Endothelial cell of umbilical vein (primary cell): ENCODE data around the gene LST1. TPM values are rescaled to one million over a fixed set of nuclear protein-coding genes. Genes with fewer than 3 reads are reported as not detected.

Source experiments
- BruUV-seq: library from RNA; stranded (reverse); fragments of 400-500 nt; replicated peaks from 2 replicates; lab custom pipeline; 2021; lab: Mats Ljungman, UMichigan
- CTCF ChIA-PET: fragments of 300-600, 350-600 bp; sonication (Branson Sonifier 250); formaldehyde crosslinking; loops from one replicate; lab custom pipeline; 2021; ENCODE audit warnings: antibody characterized with exemption, inconsistent platforms; lab: Charles Lee
- POLR2A ChIA-PET: fragments of 300-600, 350-600 bp; sonication (Branson Sonifier 250); formaldehyde crosslinking; loops from one replicate; lab custom pipeline; 2021; ENCODE audit warnings: antibody characterized with exemption, inconsistent platforms; lab: Charles Lee
- DNase-seq: peaks from one replicate; pipeline ENCODE4 v3.0.0-alpha.2; 2011; ENCODE audit warnings: low read depth, low spot score
- FAIRE-seq: peaks from 2 replicates; lab custom pipeline; 2011; peaks lifted over from hg19 to GRCh38; lab: Jason Lieb, UNC
- H2AFZ ChIP-seq: 2 replicates; pipeline ENCODE4 v1.6.0; 2012; ENCODE audit warnings: low read depth, low read length, control low read depth, inconsistent platforms
- H3K27ac ChIP-seq: 2 replicates; pipeline ENCODE4 v1.5.1; 2011; ENCODE audit warnings: low read depth, mild to moderate bottlenecking, control low read depth, low read length, moderate library complexity; ENCODE audit not compliant: insufficient read depth
- H3K27me3 ChIP-seq, 2 experiments: 2 replicates each; pipeline versions ENCODE4 v1.6.0 to v1.6.1; 2011; ENCODE audit warnings: low read length in 2 of 2, mixed read lengths in 1 of 2; ENCODE audit not compliant: control insufficient read depth in 2 of 2, insufficient read depth in 2 of 2
- H3K36me3 ChIP-seq, 2 experiments: 2 replicates in 1 of 2; 3 replicates in 1 of 2; pipeline ENCODE4 v1.5.1; 2011; ENCODE audit warnings: low read length in 2 of 2, mild to moderate bottlenecking in 1 of 2, moderate library complexity in 1 of 2; ENCODE audit not compliant: control insufficient read depth in 2 of 2, insufficient read depth in 2 of 2; ENCODE audit errors: extremely low read depth in 1 of 2
- H3K4me1 ChIP-seq: 3 replicates; pipeline ENCODE4 v1.5.1; 2011; ENCODE audit warnings: mild to moderate bottlenecking, low read length; ENCODE audit not compliant: control insufficient read depth, insufficient read depth; ENCODE audit errors: extremely low read depth
- H3K4me2 ChIP-seq: 2 replicates; pipeline ENCODE4 v1.6.1; 2011; ENCODE audit warnings: low read length, control low read depth, mixed read lengths; ENCODE audit not compliant: insufficient read depth
- H3K4me3 ChIP-seq, 3 experiments: fragments of 200-600 bp in 1 of 3; sonication (generic), shearing (Covaris generic) in 1 of 3; replicated peaks in 1 of 3; 2 replicates each; pipeline ENCODE4 v1.5.1; 2011 to 2016; ENCODE audit warnings: control low read depth in 3 of 3, low read length in 3 of 3, mild to moderate bottlenecking in 2 of 3, inconsistent platforms in 1 of 3, low read depth in 1 of 3, moderate library complexity in 1 of 3; ENCODE audit not compliant: insufficient read depth in 1 of 3
- H3K79me2 ChIP-seq: 2 replicates; pipeline ENCODE4 v1.6.0; 2012; ENCODE audit warnings: low read length, inconsistent platforms; ENCODE audit not compliant: control insufficient read depth, insufficient read depth
- H3K9ac ChIP-seq: replicated peaks from 2 replicates; pipeline ENCODE3; 2011; ENCODE audit warnings: low read length, control low read depth; ENCODE audit not compliant: insufficient read depth; ENCODE audit errors: extremely low read depth
- H3K9me1 ChIP-seq: replicated peaks from 3 replicates; pipeline ENCODE4 v1.6.0; 2011; ENCODE audit warnings: mild to moderate bottlenecking, low read length; ENCODE audit not compliant: control insufficient read depth, insufficient read depth; ENCODE audit errors: extremely low read depth
- H3K9me3 ChIP-seq: replicated peaks from 2 replicates; pipeline ENCODE4 v1.5.1; 2012; ENCODE audit warnings: low read length, inconsistent platforms; ENCODE audit not compliant: control insufficient read depth, insufficient read depth
- H4K20me1 ChIP-seq: replicated peaks from 2 replicates; pipeline ENCODE3; 2011; ENCODE audit warnings: mild to moderate bottlenecking, low read length; ENCODE audit not compliant: control insufficient read depth, insufficient read depth; ENCODE audit errors: extremely low read depth
- EZH2 ChIP-seq: IDR thresholded peaks from 2 replicates; pipeline ENCODE4 v1.6.1; 2012; ENCODE audit warnings: borderline replicate concordance, low read depth, mild to moderate bottlenecking, moderate library complexity, low read length, inconsistent platforms; ENCODE audit not compliant: severe bottlenecking
- FOS ChIP-seq: IDR thresholded peaks from 2 replicates; pipeline ENCODE4 v1.6.1; 2011; ENCODE audit warnings: mild to moderate bottlenecking, low read length, moderate library complexity, borderline replicate concordance; ENCODE audit not compliant: insufficient read depth
- GATA2 ChIP-seq: IDR thresholded peaks from 2 replicates; pipeline ENCODE4 v1.7.0; 2011; ENCODE audit warnings: low read depth, mild to moderate bottlenecking, moderate library complexity, mixed read lengths, low read length; ENCODE audit not compliant: insufficient read length, insufficient read depth
- JUN ChIP-seq: IDR thresholded peaks from 2 replicates; pipeline ENCODE4 v1.6.1; 2011; ENCODE audit warnings: borderline replicate concordance, low read depth; ENCODE audit not compliant: insufficient read length, insufficient read depth
- MYC ChIP-seq: IDR thresholded peaks from one replicate; pipeline ENCODE4 v1.6.1; 2011; ENCODE audit warnings: mild to moderate bottlenecking, low read depth, low read length
- POLR2A ChIP-seq: IDR thresholded peaks from 2 replicates; pipeline ENCODE4 v1.6.1; 2012; ENCODE audit warnings: low read depth, mild to moderate bottlenecking, control low read depth, low read length
- dilution Hi-C: fragments of 300-500 bp; cut with MboI; formaldehyde crosslinking; loops from one replicate; pipeline ENCODE4 v1.15.0; 2019; ENCODE audit warnings: low sequenced_read_pairs; ENCODE audit not compliant: extremely low pct_ligation_motif_present
- intact Hi-C: fragments of 100-400 bp; cut with micrococcal nuclease; formaldehyde crosslinking; loops from one replicate; pipeline ENCODE4 v1.10.0; 2022
- polyA plus RNA-seq, 4 experiments: library from polyadenylated mRNA; depleted of rRNA in 3 of 4; stranded (reverse) in 3 of 4; unstranded in 1 of 4; fragments of >200 nt; gene quantifications; 2 replicates each; pipeline versions ENCODE4 v1.2.1 to v1.2.3, GENCODE V29; 2011 to 2012; ENCODE audit warnings: missing spikeins in 1 of 4
- total RNA-seq: library from RNA; stranded (reverse); gene quantifications from 2 replicates; pipeline ENCODE4 v1.2.3, GENCODE V29; 2021
- TF ChIP-seq, protein P1 (sequence below), 2 donors: IDR thresholded peaks; 1 replicate in 1 of 2; 2 replicates in 1 of 2; pipeline ENCODE4 v1.5.1; 2011; ENCODE audit warnings: low read length in 2 of 2, mild to moderate bottlenecking in 2 of 2, moderate library complexity in 2 of 2, control low read depth in 1 of 2, inconsistent platforms in 1 of 2, low read depth in 1 of 2; ENCODE audit not compliant: insufficient read depth in 1 of 2; ENCODE audit errors: extremely low read depth in 1 of 2

Gene LST1
- total and polyA plus RNA-seq, 2 donors (not counting 3 experiments of a cell fraction or from before 2014, with no cell fraction given), result 1.00 to 1.8 TPM

DNA sequence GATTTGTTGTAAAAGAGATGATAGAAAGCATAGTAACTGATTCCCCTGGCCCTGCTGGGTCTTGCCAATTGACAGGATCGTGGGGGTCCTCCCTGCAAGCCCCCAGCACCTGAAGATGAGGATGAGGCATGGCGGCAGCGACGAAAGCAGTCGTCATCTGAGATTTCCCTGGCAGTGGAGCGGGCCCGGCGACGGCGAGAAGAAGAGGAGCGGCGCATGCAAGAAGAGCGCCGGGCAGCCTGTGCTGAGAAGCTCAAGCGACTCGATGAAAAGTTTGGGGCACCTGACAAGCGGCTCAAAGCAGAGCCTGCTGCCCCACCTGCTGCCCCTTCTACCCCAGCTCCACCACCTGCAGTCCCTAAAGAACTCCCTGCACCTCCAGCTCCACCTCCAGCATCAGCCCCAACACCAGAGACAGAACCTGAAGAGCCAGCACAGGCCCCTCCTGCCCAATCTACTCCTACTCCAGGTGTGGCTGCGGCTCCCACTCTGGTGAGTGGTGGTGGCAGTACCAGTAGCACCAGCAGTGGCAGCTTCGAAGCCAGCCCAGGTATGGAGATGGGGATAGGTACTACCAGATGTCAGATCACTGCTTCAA is 41.7 kb downstream of the LST1 start:
- POLR2A ChIA-PET, result no interaction called here
- Histone ChIP-seq H3K4me3 (no peak overlapping the region), H3K27ac (no peak overlapping the region), H3K9me1 (no peaks in the 10 kb centered on the region), H3K9me3 (no peaks in the 10 kb centered on the region), H3K9ac (no peak overlapping the region), H2AFZ (no peak overlapping the region), H3K4me2 (no peak overlapping the region), H3K36me3 (peaks cover 48 to 80% of the 10 kb centered on the region in 2 experiments), H4K20me1 (no peaks in the 10 kb centered on the region), H3K4me1 (peaks cover under 1% of the 10 kb centered on the region), H3K79me2 (peaks cover 54% of the 10 kb centered on the region), H3K27me3 (no peaks in the 10 kb centered on the region)
- dilution Hi-C loops, result no loop called here
- DNase-seq (no peak), FAIRE-seq (no peak)
- no peak for TF ChIP-seq JUN
- TF ChIP-seq POLR2A, result no peak
- no peak for TF ChIP-seq MYC
- TF ChIP-seq GATA2, result no peak
- TF ChIP-seq, protein P1, sequence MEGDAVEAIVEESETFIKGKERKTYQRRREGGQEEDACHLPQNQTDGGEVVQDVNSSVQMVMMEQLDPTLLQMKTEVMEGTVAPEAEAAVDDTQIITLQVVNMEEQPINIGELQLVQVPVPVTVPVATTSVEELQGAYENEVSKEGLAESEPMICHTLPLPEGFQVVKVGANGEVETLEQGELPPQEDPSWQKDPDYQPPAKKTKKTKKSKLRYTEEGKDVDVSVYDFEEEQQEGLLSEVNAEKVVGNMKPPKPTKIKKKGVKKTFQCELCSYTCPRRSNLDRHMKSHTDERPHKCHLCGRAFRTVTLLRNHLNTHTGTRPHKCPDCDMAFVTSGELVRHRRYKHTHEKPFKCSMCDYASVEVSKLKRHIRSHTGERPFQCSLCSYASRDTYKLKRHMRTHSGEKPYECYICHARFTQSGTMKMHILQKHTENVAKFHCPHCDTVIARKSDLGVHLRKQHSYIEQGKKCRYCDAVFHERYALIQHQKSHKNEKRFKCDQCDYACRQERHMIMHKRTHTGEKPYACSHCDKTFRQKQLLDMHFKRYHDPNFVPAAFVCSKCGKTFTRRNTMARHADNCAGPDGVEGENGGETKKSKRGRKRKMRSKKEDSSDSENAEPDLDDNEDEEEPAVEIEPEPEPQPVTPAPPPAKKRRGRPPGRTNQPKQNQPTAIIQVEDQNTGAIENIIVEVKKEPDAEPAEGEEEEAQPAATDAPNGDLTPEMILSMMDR (IDR thresholded peaks at IDR 0.05; ENCODE audit: extremely low read depth in 1 of 2, insufficient read depth in 1 of 2, low read depth in 1 of 2, low read length in 2 of 2), result no peak
- TF ChIP-seq EZH2, result no peak
- no peak for TF ChIP-seq FOS
- intact Hi-C loops, result no loop called here
- no TSS peak for BruUV-seq
- CTCF ChIA-PET, result interaction anchor here (1.2 to 2.4 kb wide), 2 partner anchors 11 to 24 kb away, joined by 4 to 5 read pairs; partner anchors contain the start of gene BAG6
